GM23338 (cell line): ENCODE results near the gene TAL2. TPM values are rescaled to one million over a fixed set of nuclear protein-coding genes. Genes with fewer than 3 reads are reported as not detected.

ENCODE experiments used
- ATAC-seq: fragments of 200-7000 bp; cut with Tn5 transposase; 3 replicates; pipeline ENCODE4 v1.9.1; 2020
- DNase-seq: peaks from one replicate; pipeline ENCODE4 v3.0.0-alpha.2; 2015; ENCODE audit warnings: low spot score
- H2AFZ ChIP-seq: fragments of 200-600 bp; sonication (generic); 2 replicates; pipeline ENCODE4 v1.8.0; 2016; ENCODE audit warnings: antibody characterized with exemption, mild to moderate bottlenecking, moderate library complexity
- H3F3A ChIP-seq: fragments of 200-600 bp; sonication (generic); replicated peaks from 2 replicates; pipeline ENCODE4 v1.8.0; 2017; ENCODE audit warnings: antibody characterized with exemption, mixed run types, low read depth
- H3K27ac ChIP-seq: fragments of 200-600 bp; sonication (generic); 2 replicates; pipeline ENCODE4 v1.6.1; 2016; ENCODE audit warnings: low read depth
- H3K27me3 ChIP-seq: fragments of 200-600 bp; sonication (generic); 2 replicates; pipeline ENCODE4 v1.8.0; 2016; ENCODE audit warnings: mild to moderate bottlenecking, mixed run types, moderate library complexity; ENCODE audit not compliant: insufficient read depth
- H3K36me3 ChIP-seq: fragments of 200-600 bp; sonication (generic); 2 replicates; pipeline ENCODE4 v1.8.0; 2016; ENCODE audit warnings: mild to moderate bottlenecking; ENCODE audit not compliant: insufficient read depth
- H3K4me1 ChIP-seq: fragments of 200-600 bp; sonication (generic); 2 replicates; pipeline ENCODE4 v1.8.0; 2016; ENCODE audit warnings: mild to moderate bottlenecking, moderate library complexity; ENCODE audit not compliant: insufficient read depth
- H3K4me2 ChIP-seq: fragments of 200-600 bp; sonication (generic); 2 replicates; pipeline ENCODE4 v1.7.1; 2017; ENCODE audit warnings: mixed run types
- H3K4me3 ChIP-seq: fragments of 200-600 bp; sonication (generic); 2 replicates; pipeline ENCODE4 v1.6.1; 2016; ENCODE audit warnings: mixed run types
- H3K79me2 ChIP-seq: fragments of 200-600 bp; sonication (generic); replicated peaks from 2 replicates; pipeline ENCODE4 v1.8.0; 2017; ENCODE audit warnings: mild to moderate bottlenecking; ENCODE audit not compliant: insufficient read depth
- H3K9me2 ChIP-seq: fragments of 200-600 bp; sonication (generic); 2 replicates; pipeline ENCODE4 v1.8.0; 2017; ENCODE audit not compliant: insufficient read depth
- H4K20me1 ChIP-seq: fragments of 200-600 bp; sonication (generic); replicated peaks from 2 replicates; pipeline ENCODE4 v1.8.0; 2017; ENCODE audit warnings: mild to moderate bottlenecking; ENCODE audit not compliant: insufficient read depth
- H3K27ac Mint-ChIP-seq: 2 replicates; pipeline ENCODE4 v1.8.0; 2020; ENCODE audit warnings: inconsistent platforms, mild to moderate bottlenecking, moderate library complexity, mixed read lengths
- H3K27me3 Mint-ChIP-seq: 3 replicates; pipeline ENCODE4 v1.8.0; 2022; ENCODE audit warnings: low read depth, mild to moderate bottlenecking, moderate library complexity, mixed read lengths, inconsistent platforms; ENCODE audit not compliant: insufficient read depth, poor library complexity
- H3K36me3 Mint-ChIP-seq: 3 replicates; pipeline ENCODE4 v1.8.0; 2021; ENCODE audit warnings: low read depth, mild to moderate bottlenecking, inconsistent platforms, moderate library complexity, mixed read lengths
- H3K4me1 Mint-ChIP-seq: 3 replicates; pipeline ENCODE4 v1.8.0; 2020; ENCODE audit warnings: mild to moderate bottlenecking, inconsistent platforms, mixed read lengths
- H3K4me3 Mint-ChIP-seq: 3 replicates; pipeline ENCODE4 v1.8.0; 2021; ENCODE audit warnings: moderate library complexity, mild to moderate bottlenecking, inconsistent platforms, mixed read lengths
- H3K9me3 Mint-ChIP-seq: 3 replicates; pipeline ENCODE4 v1.8.0; 2020; ENCODE audit warnings: moderate library complexity, mild to moderate bottlenecking, inconsistent platforms, mixed read lengths
- CREB1 ChIP-seq: fragments of 250-450 bp; sonication (Bioruptor Pico); IDR thresholded peaks from 2 replicates; pipeline ENCODE4 v1.5.0; 2020; ENCODE audit warnings: low read depth, mild to moderate bottlenecking, moderate library complexity
- ETS1 ChIP-seq: IDR thresholded peaks from 2 replicates; pipeline ENCODE4 v1.6.1; 2016; ENCODE audit warnings: antibody characterized with exemption
- EZH2 ChIP-seq: fragments of 200-600 bp; sonication (generic); IDR thresholded peaks from one replicate; pipeline ENCODE4 v1.8.0; 2017; ENCODE audit warnings: antibody characterized with exemption, mild to moderate bottlenecking, low read depth; ENCODE audit not compliant: unreplicated experiment
- EZH2phosphoT487 ChIP-seq: fragments of 200-600 bp; sonication (generic); IDR thresholded peaks from one replicate; pipeline ENCODE4 v1.8.1; 2018; ENCODE audit warnings: antibody characterized with exemption; ENCODE audit not compliant: unreplicated experiment
- JUNB ChIP-seq: IDR thresholded peaks from one replicate; pipeline ENCODE4 v1.6.1; 2016; ENCODE audit warnings: antibody characterized with exemption; ENCODE audit not compliant: unreplicated experiment
- NANOG ChIP-seq: IDR thresholded peaks from 2 replicates; pipeline ENCODE4 v1.6.1; 2016; ENCODE audit warnings: antibody characterized with exemption, borderline replicate concordance
- POLR2AphosphoS5 ChIP-seq: IDR thresholded peaks from 2 replicates; pipeline ENCODE4 v1.6.1; 2016; ENCODE audit warnings: antibody characterized with exemption, low read depth
- REST ChIP-seq: IDR thresholded peaks from one replicate; pipeline ENCODE4 v1.6.1; 2018; ENCODE audit warnings: antibody characterized with exemption; ENCODE audit not compliant: unreplicated experiment
- STAT1 ChIP-seq: IDR thresholded peaks from one replicate; pipeline ENCODE4 v1.6.1; 2016; ENCODE audit warnings: antibody characterized with exemption; ENCODE audit not compliant: unreplicated experiment
- polyA plus RNA-seq: library from polyadenylated mRNA; unstranded; fragments of >200 nt; fragmentation: Nextera tagmentation; extraction: Ambion mirVana; gene quantifications from 2 replicates; pipeline ENCODE4 v1.2.1, GENCODE V29; 2016
- total RNA-seq: library from RNA; depleted of rRNA; stranded (reverse); fragments of >200 nt; shearing (Covaris generic); gene quantifications from 2 replicates; pipeline ENCODE4 v1.2.3, GENCODE V29; 2014
- TF ChIP-seq, protein P1 (sequence below), 2 experiments: fragments of 200-600 bp in 1 of 2; sonication (generic) in 1 of 2; conservative IDR thresholded peaks; 2 replicates each; pipeline versions ENCODE4 v1.5.1 to v1.6.1; 2016 to 2017; ENCODE audit warnings: antibody characterized with exemption in 2 of 2, low read depth in 2 of 2, mild to moderate bottlenecking in 2 of 2, moderate library complexity in 1 of 2

The TAL2 gene
- total and polyA plus RNA-seq, 2 experiments from 2014 or later: 0.79 TPM; not detected in 1

DNA sequence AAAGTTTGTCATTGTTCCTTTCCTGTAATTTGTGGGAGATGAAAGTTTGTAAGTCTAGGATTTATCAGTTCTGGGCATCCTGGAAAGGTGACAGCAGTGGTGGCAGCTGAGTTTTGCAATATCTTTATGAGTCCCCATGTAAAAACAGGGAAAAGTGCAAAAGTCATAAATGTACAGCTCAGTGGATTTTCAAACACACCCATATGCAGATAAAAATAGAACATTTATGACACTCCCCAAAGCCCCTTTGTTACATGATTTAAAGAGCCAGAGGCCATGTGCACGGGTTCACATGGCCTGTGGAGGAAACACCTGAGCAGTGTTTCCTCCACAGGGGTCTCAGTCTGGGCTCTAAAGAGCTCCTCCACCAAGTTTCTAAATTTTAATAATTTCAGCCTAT is 38.4 kb downstream of the TAL2 start:
- ATAC-seq: no peak
- Histone ChIP-seq H3K4me2 (no peak overlapping the region), H3K36me3 (no peaks in the 10 kb centered on the region), H3K27me3 (peaks cover 9% of the 10 kb centered on the region), H3F3A (no peaks in the 10 kb centered on the region), H3K79me2 (peaks cover 10% of the 10 kb centered on the region), H3K27ac (no peak overlapping the region), H3K4me1 (no peaks in the 10 kb centered on the region), H4K20me1 (no peaks in the 10 kb centered on the region; the same call in 1 of the 2 replicates), H2AFZ (no peak overlapping the region), H3K9me2 (no peaks in the 10 kb centered on the region), H3K4me3 (no peak overlapping the region)
- DNase-seq: no peak
- no peaks in the 10 kb centered on the region for H3K36me3 Mint-ChIP-seq
- H3K4me3 Mint-ChIP-seq: no peak overlapping the region
- no peaks in the 10 kb centered on the region for H3K4me1 Mint-ChIP-seq
- peaks cover under 1% of the 10 kb centered on the region for H3K27me3 Mint-ChIP-seq
- H3K9me3 Mint-ChIP-seq: peaks cover 3% of the 10 kb centered on the region; the same call in 1 of the 3 replicates
- H3K27ac Mint-ChIP-seq: no peak overlapping the region
- TF ChIP-seq CREB1 (CRISPR knock-in tag): no peak
- TF ChIP-seq NANOG: no peak
- no peak for TF ChIP-seq ETS1
- TF ChIP-seq, protein P1, sequence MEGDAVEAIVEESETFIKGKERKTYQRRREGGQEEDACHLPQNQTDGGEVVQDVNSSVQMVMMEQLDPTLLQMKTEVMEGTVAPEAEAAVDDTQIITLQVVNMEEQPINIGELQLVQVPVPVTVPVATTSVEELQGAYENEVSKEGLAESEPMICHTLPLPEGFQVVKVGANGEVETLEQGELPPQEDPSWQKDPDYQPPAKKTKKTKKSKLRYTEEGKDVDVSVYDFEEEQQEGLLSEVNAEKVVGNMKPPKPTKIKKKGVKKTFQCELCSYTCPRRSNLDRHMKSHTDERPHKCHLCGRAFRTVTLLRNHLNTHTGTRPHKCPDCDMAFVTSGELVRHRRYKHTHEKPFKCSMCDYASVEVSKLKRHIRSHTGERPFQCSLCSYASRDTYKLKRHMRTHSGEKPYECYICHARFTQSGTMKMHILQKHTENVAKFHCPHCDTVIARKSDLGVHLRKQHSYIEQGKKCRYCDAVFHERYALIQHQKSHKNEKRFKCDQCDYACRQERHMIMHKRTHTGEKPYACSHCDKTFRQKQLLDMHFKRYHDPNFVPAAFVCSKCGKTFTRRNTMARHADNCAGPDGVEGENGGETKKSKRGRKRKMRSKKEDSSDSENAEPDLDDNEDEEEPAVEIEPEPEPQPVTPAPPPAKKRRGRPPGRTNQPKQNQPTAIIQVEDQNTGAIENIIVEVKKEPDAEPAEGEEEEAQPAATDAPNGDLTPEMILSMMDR (conservative IDR thresholded peaks at IDR 0.05; ENCODE audit: low read depth in 2 of 2): no peak
- no peak for TF ChIP-seq EZH2
- TF ChIP-seq POLR2AphosphoS5: no peak
- TF ChIP-seq EZH2phosphoT487: no peak
- no peak for TF ChIP-seq STAT1

DNA sequence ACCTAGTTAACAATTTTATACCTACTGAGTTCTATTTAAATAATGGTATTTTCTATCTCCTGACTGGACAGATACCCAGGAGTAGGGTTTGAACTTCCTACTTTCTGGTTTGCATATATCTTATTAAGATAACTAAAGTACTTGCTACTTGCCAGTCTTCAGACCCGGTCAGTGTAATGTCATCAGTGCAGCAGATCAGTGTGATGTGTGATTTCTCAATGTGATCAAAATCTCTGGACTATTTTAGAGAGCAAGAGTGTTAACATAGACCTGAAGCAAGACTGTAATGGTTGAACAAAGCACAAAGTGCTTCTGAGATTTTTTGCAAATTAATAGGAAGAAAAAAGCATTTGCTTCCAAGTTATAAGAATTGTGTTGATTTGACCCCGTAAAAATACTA is 38.9 kb downstream of the TAL2 start:
- Mint-ChIP-seq H3K27me3 (no peaks in the 10 kb centered on the region), H3K4me3 (no peak overlapping the region), H3K36me3 (no peaks in the 10 kb centered on the region), H3K4me1 (no peaks in the 10 kb centered on the region), H3K9me3 (peaks cover 3% of the 10 kb centered on the region; the same call in 1 of the 3 replicates), H3K27ac (no peak overlapping the region)
- H3K36me3 ChIP-seq: no peaks in the 10 kb centered on the region
- no peak overlapping the region for H3K4me2 ChIP-seq
- ATAC-seq (no peak), DNase-seq (no peak)
- H3K4me1 ChIP-seq: no peaks in the 10 kb centered on the region
- H3F3A ChIP-seq: no peaks in the 10 kb centered on the region
- H4K20me1 ChIP-seq: no peaks in the 10 kb centered on the region; the same call in 1 of the 2 replicates
- no peak overlapping the region for H2AFZ ChIP-seq
- no peak overlapping the region for H3K27ac ChIP-seq
- H3K9me2 ChIP-seq: no peaks in the 10 kb centered on the region
- no peak overlapping the region for H3K4me3 ChIP-seq
- peaks cover 5% of the 10 kb centered on the region for H3K27me3 ChIP-seq
- H3K79me2 ChIP-seq: peaks cover 10% of the 10 kb centered on the region
- TF ChIP-seq, protein P1 (conservative IDR thresholded peaks at IDR 0.05; ENCODE audit: low read depth in 2 of 2): no peak
- TF ChIP-seq EZH2 (no peak), REST (no peak), JUNB (no peak), POLR2AphosphoS5 (no peak)
